IMR-90 (cell line): Measurements from ENCODE around the gene FNIP2. TPM values are rescaled to one million over a fixed set of nuclear protein-coding genes. Genes with fewer than 3 reads are reported as not detected.

ENCODE experiments used
- ATAC-seq: fragments of 200-7000 bp; cut with Tn5 transposase; 2 replicates; pipeline ENCODE4 v1.9.1; 2020; ENCODE audit warnings: low read depth, mild to moderate bottlenecking, moderate library complexity
- BruUV-seq: library from RNA; stranded (reverse); fragments of 400-500 nt; replicated peaks from 2 replicates; lab custom pipeline; 2021; lab: Mats Ljungman, UMichigan
- CTCF ChIA-PET: fragments of 300-600 bp; formaldehyde crosslinking; extraction: SDS; loops from one replicate; lab custom pipeline; 2021; ENCODE audit warnings: antibody characterized with exemption; lab: Yijun Ruan, JAX
- POLR2A ChIA-PET: fragments of 300-600 bp; sonication (Branson Sonifier 250); formaldehyde crosslinking; loops from one replicate; lab custom pipeline; 2022; ENCODE audit warnings: antibody characterized with exemption; ENCODE audit not compliant: unreplicated experiment; lab: Charles Lee
- DNase-seq: peaks from one replicate; pipeline ENCODE4 v3.0.0; 2013
- H2AFZ ChIP-seq: replicated peaks from 2 replicates; pipeline ENCODE3; 2013; ENCODE audit warnings: low read length, mild to moderate bottlenecking; ENCODE audit not compliant: poor library complexity
- H2AK5ac ChIP-seq: 2 replicates; pipeline ENCODE4 v1.6.1; 2013; ENCODE audit warnings: low read depth, low read length, inconsistent platforms
- H2AK9ac ChIP-seq: replicated peaks from 2 replicates; pipeline ENCODE3; 2013; ENCODE audit warnings: mild to moderate bottlenecking, low read depth, low read length, moderate library complexity; ENCODE audit not compliant: poor library complexity
- H2BK120ac ChIP-seq: 2 replicates; pipeline ENCODE4 v1.6.1; 2013; ENCODE audit warnings: low read depth, low read length, inconsistent platforms
- H2BK15ac ChIP-seq: 3 replicates; pipeline ENCODE4 v1.6.1; 2013; ENCODE audit warnings: low read depth, low read length, inconsistent platforms
- H2BK20ac ChIP-seq: 2 replicates; pipeline ENCODE4 v1.6.1; 2013; ENCODE audit warnings: low read depth, mild to moderate bottlenecking, inconsistent platforms, low read length, moderate library complexity
- H2BK5ac ChIP-seq: 2 replicates; pipeline ENCODE4 v1.6.1; 2013; ENCODE audit warnings: mild to moderate bottlenecking, low read depth, low read length, inconsistent platforms; ENCODE audit not compliant: poor library complexity, severe bottlenecking
- H3K14ac ChIP-seq: replicated peaks from 2 replicates; pipeline ENCODE4 v1.6.1; 2013; ENCODE audit warnings: low read depth, low read length, inconsistent platforms
- H3K18ac ChIP-seq: 2 replicates; pipeline ENCODE4 v1.6.1; 2013; ENCODE audit warnings: low read depth, low read length, control low read depth
- H3K23ac ChIP-seq: 2 replicates; pipeline ENCODE4 v1.6.1; 2013; ENCODE audit warnings: low read depth, low read length, inconsistent platforms
- H3K27ac ChIP-seq: 2 replicates; pipeline ENCODE4 v1.5.1; 2013; ENCODE audit warnings: mild to moderate bottlenecking, control low read depth, low read length; ENCODE audit not compliant: insufficient read depth
- H3K27me3 ChIP-seq: 2 replicates; pipeline ENCODE4 v1.6.1; 2013; ENCODE audit warnings: low read length; ENCODE audit not compliant: control insufficient read depth, insufficient read depth
- H3K36me3 ChIP-seq: 2 replicates; pipeline ENCODE4 v1.6.1; 2013; ENCODE audit warnings: low read length, mixed read lengths; ENCODE audit not compliant: control insufficient read depth, insufficient read depth
- H3K4ac ChIP-seq: 2 replicates; pipeline ENCODE4 v1.6.1; 2013; ENCODE audit warnings: low read depth, low read length, inconsistent platforms
- H3K4me1 ChIP-seq: 2 replicates; pipeline ENCODE4 v1.6.1; 2013; ENCODE audit warnings: low read length, mixed read lengths; ENCODE audit not compliant: control insufficient read depth, insufficient read depth
- H3K4me2 ChIP-seq: 2 replicates; pipeline ENCODE4 v1.6.1; 2013; ENCODE audit warnings: low read depth, mild to moderate bottlenecking, control low read depth, low read length, moderate library complexity
- H3K4me3 ChIP-seq: 2 replicates; pipeline ENCODE4 v1.5.1; 2013; ENCODE audit warnings: low read depth, mild to moderate bottlenecking, control low read depth, low read length, moderate library complexity; ENCODE audit not compliant: insufficient read depth
- H3K56ac ChIP-seq: 2 replicates; pipeline ENCODE4 v1.6.1; 2013; ENCODE audit warnings: low read length, inconsistent platforms; ENCODE audit not compliant: insufficient read depth; ENCODE audit errors: extremely low read depth
- H3K79me1 ChIP-seq, 2 experiments: 2 replicates each; pipeline ENCODE4 v1.6.1; 2013; ENCODE audit warnings: low read length in 2 of 2, inconsistent platforms in 1 of 2, low read depth in 1 of 2
- H3K9ac ChIP-seq: 2 replicates; pipeline ENCODE4 v1.6.1; 2013; ENCODE audit warnings: low read depth, low read length, control low read depth
- H3K9me1 ChIP-seq: 2 replicates; pipeline ENCODE4 v1.6.1; 2013; ENCODE audit warnings: low read length, inconsistent platforms; ENCODE audit not compliant: insufficient read depth
- H3K9me3 ChIP-seq: 2 replicates; pipeline ENCODE4 v1.6.1; 2013; ENCODE audit warnings: low read length; ENCODE audit not compliant: control insufficient read depth, insufficient read depth
- H4K20me1 ChIP-seq: 2 replicates; pipeline ENCODE4 v1.6.1; 2013; ENCODE audit warnings: low read length, inconsistent platforms; ENCODE audit not compliant: insufficient read depth
- H4K5ac ChIP-seq: 2 replicates; pipeline ENCODE4 v1.6.1; 2013; ENCODE audit warnings: mild to moderate bottlenecking, low read depth, low read length, control low read depth
- H4K8ac ChIP-seq, 2 experiments: 2 replicates each; pipeline ENCODE4 v1.6.1; 2013; ENCODE audit warnings: low read depth in 2 of 2, low read length in 2 of 2, control low read depth in 1 of 2, inconsistent platforms in 1 of 2
- H4K91ac ChIP-seq: 2 replicates; pipeline ENCODE4 v1.6.1; 2013; ENCODE audit warnings: low read depth, low read length, inconsistent platforms; ENCODE audit not compliant: insufficient read depth
- CEBPB ChIP-seq: IDR thresholded peaks from 2 replicates; pipeline ENCODE4 v1.6.1; 2012; ENCODE audit warnings: low read depth, low read length, improper control_type of control experiment
- MAZ ChIP-seq: IDR thresholded peaks from 2 replicates; pipeline ENCODE4 v1.6.1; 2012; ENCODE audit warnings: low read depth, mild to moderate bottlenecking, low read length, improper control_type of control experiment, moderate library complexity, borderline replicate concordance
- MXI1 ChIP-seq: IDR thresholded peaks from 2 replicates; pipeline ENCODE4 v1.6.1; 2012; ENCODE audit warnings: low read depth, mild to moderate bottlenecking, low read length, moderate library complexity, borderline replicate concordance
- NFE2L2 ChIP-seq: fragments of 150-350 bp; IDR thresholded peaks from 2 replicates; pipeline ENCODE4 v1.6.1; 2016; ENCODE audit warnings: low read depth, mild to moderate bottlenecking, low read length
- POLR2A ChIP-seq: IDR thresholded peaks from 2 replicates; pipeline ENCODE4 v1.6.1; 2012; ENCODE audit warnings: mild to moderate bottlenecking, low read depth, low read length
- RAD21 ChIP-seq: IDR thresholded peaks from 2 replicates; pipeline ENCODE4 v1.6.1; 2012; ENCODE audit warnings: low read length, improper control_type of control experiment
- RFX5 ChIP-seq: IDR thresholded peaks from 2 replicates; pipeline ENCODE4 v1.8.0; 2012; ENCODE audit warnings: low read depth, mild to moderate bottlenecking, low read length, moderate library complexity
- SMC3 ChIP-seq: fragments of 150-350 bp; IDR thresholded peaks from 2 replicates; pipeline ENCODE4 v1.6.1; 2016; ENCODE audit warnings: low read depth, mild to moderate bottlenecking, antibody characterized with exemption, low read length, moderate library complexity
- USF2 ChIP-seq: fragments of 150-350 bp; IDR thresholded peaks from 2 replicates; pipeline ENCODE4 v1.6.1; 2017; ENCODE audit warnings: mild to moderate bottlenecking, antibody characterized with exemption, low read length, low read depth
- WGBS, 2 experiments: methylation state at CpG; one replicate each; pipeline versions ENCODE4 v1.1.5 to v1.1.7; 2013; ENCODE audit warnings: missing lambda C conversion rate in 2 of 2; ENCODE audit not compliant: insufficient read length in 1 of 2; ENCODE audit errors: extremely low coverage in 2 of 2; 5-methylcytosine and 5-hydroxymethylcytosine counted together
- dilution Hi-C: fragments of 300-500 bp; cut with HindIII; formaldehyde crosslinking; loops from one replicate; pipeline ENCODE4 v1.14.3; 2018; ENCODE audit warnings: low sequenced_read_pairs; ENCODE audit not compliant: unreplicated experiment
- in situ Hi-C: fragments of 300-500 bp; cut with MboI; formaldehyde crosslinking; loops from 3 replicates; pipeline ENCODE4 v1.14.3; 2019; ENCODE audit warnings: low sequenced_read_pairs, inconsistent platforms, mixed read lengths
- intact Hi-C: fragments of 100-400 bp; cut with micrococcal nuclease; formaldehyde crosslinking; loops from 2 replicates; pipeline ENCODE4 v1.10.0; 2022
- polyA plus RNA-seq, 3 experiments: library from polyadenylated mRNA; depleted of rRNA; stranded (reverse); fragments of >200 nt; gene quantifications; 2 replicates each; pipeline ENCODE4 v1.2.3, GENCODE V29; 2012; ENCODE audit warnings: low replicate concordance in 1 of 3
- total RNA-seq: library from RNA; depleted of rRNA; stranded (reverse); fragments of >200 nt; gene quantifications from 2 replicates; pipeline ENCODE4 v1.2.3, GENCODE V29; 2012

The FNIP2 gene
- total and polyA plus RNA-seq, 2 of the 4 experiments (the other 2 are of a cell fraction): 4.7 to 24.6 TPM

GRCh38 chr4:158722917-158723793 is 45.7 kb upstream of the FNIP2 start, which contains the start of gene PPID:
TSS of gene PPID (minus strand) at chr4:158723396. CDS start at chr4:158723288, 108 bp downstream.
- peak within 1 kb of the TSS; percentile 94 for H3K27ac ChIP-seq
- peak within 1 kb of the TSS; percentile 21; the same call in 1 of the 3 replicates for H2BK15ac ChIP-seq
- peak within 1 kb of the TSS; percentile 97 for H3K23ac ChIP-seq
- peak within 1 kb of the TSS; percentile 75 for H3K4me3 ChIP-seq
- H3K79me1 ChIP-seq: peaks cover 22 to 23% of the 10 kb centered on the region in 2 experiments
- H2BK120ac ChIP-seq: peak within 1 kb of the TSS; percentile 84
- H2AK5ac ChIP-seq: 0 out of 2 replicates have a peak within 1 kb of the TSS, but pooled peaks have one; percentile 10
- ChIA-PET POLR2A (no interaction called here), CTCF (interaction anchor here (1.0 kb wide), 1 partner anchor 13 kb away, joined by 3 read pairs; no protein-coding TSS in a partner anchor)
- H2BK5ac ChIP-seq: peak within 1 kb of the TSS; percentile 82
- H3K36me3 ChIP-seq: peaks cover 11% of the 10 kb centered on the region
- in situ Hi-C loops: loop anchor here (10.0 kb wide), 1 partner anchor 722 kb away; no protein-coding TSS in a partner anchor
- H3K9ac ChIP-seq: peak within 1 kb of the TSS; percentile 94
- ATAC-seq (peak; percentile 95), DNase-seq (peak; percentile 70)
- 0% methylated on average over 26 of the region's 65 CpGs; no CpG with 5 or more reads in 1 of the 2 experiments for WGBS, 2 experiments
- H3K4me2 ChIP-seq: peak within 1 kb of the TSS; percentile 83
- TF ChIP-seq NFE2L2: no peak
- TF ChIP-seq SMC3: 0 out of 2 replicates have a peak, but pooled peaks have one; percentile 1
- TF ChIP-seq POLR2A: peak; percentile 89
- TF ChIP-seq MAZ: peak; percentile 13; the same call in 1 of the 2 replicates
- no peak for TF ChIP-seq CEBPB
- TF ChIP-seq MXI1: peak; percentile 96
- TF ChIP-seq RAD21: no peak
- 0 out of 2 replicates have a peak, but pooled peaks have one; percentile 11 for TF ChIP-seq USF2
- TF ChIP-seq RFX5: no peak
- dilution Hi-C loops: no loop called here
- peak within 1 kb of the TSS; percentile 97 for H2AFZ ChIP-seq
- peak within 1 kb of the TSS; percentile 91 for H4K91ac ChIP-seq
- peak within 1 kb of the TSS; percentile 90 for H3K56ac ChIP-seq
- peak within 1 kb of the TSS; percentile 71 for H2AK9ac ChIP-seq
- no peaks in the 10 kb centered on the region; the same call in 1 of the 2 replicates for H3K4me1 ChIP-seq
- H2BK20ac ChIP-seq: peak within 1 kb of the TSS; percentile 50; the same call in 1 of the 2 replicates
- peak within 1 kb of the TSS; percentile 60 for H3K18ac ChIP-seq
- no peaks in the 10 kb centered on the region for H3K27me3 ChIP-seq
- peak within 1 kb of the TSS; percentile 98 for H3K14ac ChIP-seq
- intact Hi-C loops: no loop called here
- H3K4ac ChIP-seq: peak within 1 kb of the TSS; percentile 96
- no TSS peak for BruUV-seq
- peak within 1 kb of the TSS; percentile 89 to 97 for H4K8ac ChIP-seq
- peaks cover 2% of the 10 kb centered on the region for H3K9me1 ChIP-seq
- H4K20me1 ChIP-seq: no peaks in the 10 kb centered on the region
- H4K5ac ChIP-seq: peak within 1 kb of the TSS; percentile 93
- no peaks in the 10 kb centered on the region for H3K9me3 ChIP-seq
